HFFc6 (cell line): Measurements from ENCODE around the gene RNF214. TPM values are rescaled to one million over a fixed set of nuclear protein-coding genes. Genes with fewer than 3 reads are reported as not detected.
"Not testable (repeated sequence)": the region's sequence is repeated elsewhere in the genome, so short reads cannot be mapped to it uniquely, and the experiment has no call there.

Source experiments
- DNase-seq: peaks from one replicate; pipeline ENCODE4 v3.0.0-alpha.2; 2018
- H3K27ac Mint-ChIP-seq: 2 replicates; pipeline ENCODE4 v1.8.0; 2020; ENCODE audit warnings: mild to moderate bottlenecking, mixed read lengths
- H3K27me3 Mint-ChIP-seq: 2 replicates; pipeline ENCODE4 v1.8.0; 2021; ENCODE audit warnings: mild to moderate bottlenecking, moderate library complexity, mixed read lengths; ENCODE audit not compliant: insufficient read depth
- H3K36me3 Mint-ChIP-seq: 2 replicates; pipeline ENCODE4 v1.8.0; 2021; ENCODE audit warnings: low read depth, mixed read lengths
- H3K4me1 Mint-ChIP-seq: 2 replicates; pipeline ENCODE4 v1.8.0; 2020; ENCODE audit warnings: low read depth, mixed read lengths
- H3K4me3 Mint-ChIP-seq: 2 replicates; pipeline ENCODE4 v1.8.0; 2020; ENCODE audit warnings: mild to moderate bottlenecking, moderate library complexity, mixed read lengths
- H3K9me3 Mint-ChIP-seq: 2 replicates; pipeline ENCODE4 v1.8.0; 2020; ENCODE audit warnings: mild to moderate bottlenecking, mixed read lengths
- CTCF ChIP-seq: fragments of 200-600 bp; sonication (generic); IDR thresholded peaks from 2 replicates; pipeline ENCODE4 v1.5.0; 2021; ENCODE audit warnings: antibody characterized with exemption, mild to moderate bottlenecking
- total RNA-seq, 6 experiments: library from RNA; stranded (reverse); fragmentation: NEBNext Ultra II Directional; extraction: Animal tissue kit (Norgen Biotek cat#: 25700); gene quantifications; 2 replicates in 1 of 6; 3 replicates in 5 of 6; pipeline ENCODE4 v1.2.3, GENCODE V29; 2021

Gene RNF214
- total RNA-seq, 6 experiments from 2014 or later: 17.7 to 25.6 (median 22.1) TPM

- H3K36me3 Mint-ChIP-seq: peaks cover 39% of the 10 kb centered on the region
- no peak for TF ChIP-seq CTCF
- DNase-seq: no peak
- H3K9me3 Mint-ChIP-seq: no peaks in the 10 kb centered on the region
- H3K4me3 Mint-ChIP-seq: no peak overlapping the region
- peak overlapping the region; percentile 22; the same call in 1 of the 2 replicates for H3K27ac Mint-ChIP-seq
- H3K4me1 Mint-ChIP-seq: peaks cover 43% of the 10 kb centered on the region
- peaks cover 3% of the 10 kb centered on the region; the same call in 1 of the 2 replicates for H3K27me3 Mint-ChIP-seq
Measured at GRCh38 chr11:117271208-117271607, 38.7 kb downstream of the RNF214 start.

- not testable (repeated sequence) for H3K27me3 Mint-ChIP-seq, DNase-seq, H3K27ac Mint-ChIP-seq, H3K4me3 Mint-ChIP-seq, H3K9me3 Mint-ChIP-seq
- H3K4me1 Mint-ChIP-seq: peaks cover 44% of the 10 kb centered on the region
- peaks cover 33% of the 10 kb centered on the region for H3K36me3 Mint-ChIP-seq
Measured at GRCh38 chr11:117272175-117272574, 39.7 kb downstream of the RNF214 start.

GRCh38 chr11:117273550-117274289 is 41.2 kb downstream of the RNF214 start:
- H3K4me1 Mint-ChIP-seq: peaks cover 42% of the 10 kb centered on the region
- no peak for TF ChIP-seq CTCF
- H3K4me3 Mint-ChIP-seq: peak overlapping the region; percentile 78
- peak overlapping the region; percentile 78 for H3K27ac Mint-ChIP-seq
- H3K36me3 Mint-ChIP-seq: peaks cover 34% of the 10 kb centered on the region
- DNase-seq: peak; percentile 66
- H3K9me3 Mint-ChIP-seq: no peaks in the 10 kb centered on the region
- peaks cover 3% of the 10 kb centered on the region; the same call in 1 of the 2 replicates for H3K27me3 Mint-ChIP-seq

- no peak for DNase-seq
- no peak overlapping the region; the same call in 1 of the 2 replicates for H3K27ac Mint-ChIP-seq
- H3K36me3 Mint-ChIP-seq: peaks cover 40% of the 10 kb centered on the region
- no peaks in the 10 kb centered on the region for H3K9me3 Mint-ChIP-seq
- peaks cover 66% of the 10 kb centered on the region for H3K4me1 Mint-ChIP-seq
- H3K4me3 Mint-ChIP-seq: no peak overlapping the region
- peaks cover 3% of the 10 kb centered on the region; the same call in 1 of the 2 replicates for H3K27me3 Mint-ChIP-seq
- no peak for TF ChIP-seq CTCF
Measured at GRCh38 chr11:117278347-117278746, 45.9 kb downstream of the RNF214 start.

- Mint-ChIP-seq H3K27me3 (no peaks in the 10 kb centered on the region; the same call in 1 of the 2 replicates), H3K9me3 (no peaks in the 10 kb centered on the region), H3K4me3 (no peak overlapping the region), H3K4me1 (peaks cover 55% of the 10 kb centered on the region), H3K36me3 (peaks cover 43% of the 10 kb centered on the region), H3K27ac (peak overlapping the region; percentile 23; the same call in 1 of the 2 replicates)
- TF ChIP-seq CTCF: no peak
- DNase-seq: no peak
Measured at GRCh38 chr11:117279711-117280376, 47.4 kb downstream of the RNF214 start.

GRCh38 chr11:117281159-117281558 is 48.7 kb downstream of the RNF214 start:
- peaks cover 46% of the 10 kb centered on the region for H3K36me3 Mint-ChIP-seq
- TF ChIP-seq CTCF: no peak

More at GRCh38 chr11:117281159-117281558, 48.7 kb downstream of the RNF214 start:
- Mint-ChIP-seq H3K27ac (peak overlapping the region; percentile 86), H3K27me3 (no peaks in the 10 kb centered on the region; the same call in 1 of the 2 replicates), H3K4me1 (peaks cover 42% of the 10 kb centered on the region), H3K9me3 (no peaks in the 10 kb centered on the region), H3K4me3 (peak overlapping the region; percentile 77)
- DNase-seq: peak; percentile 98
